ENCODE results near the gene WBP11. TPM values are rescaled to one million over a fixed set of nuclear protein-coding genes. Genes with fewer than 3 reads are reported as not detected.

WBP11 gene
- total and polyA plus RNA-seq, 4 donors: 16.9 to 44.7 (median 30.1) TPM

- H3K27ac ChIP-seq (ENCODE audit: low read depth in 1 of 2, low read length in 2 of 2): no peak overlapping the region
- intact Hi-C loops (cut with DNase I): loop anchor here (2.0 to 10.0 kb wide), 8 partner anchors 72 to 680 kb away; partner anchors contain the start of gene RERG (in 1 of the 2)
- H3K4me3 ChIP-seq (ENCODE audit: low read length in 2 of 2): no peak overlapping the region
- no peak for ATAC-seq (ENCODE audit: low FRiP score)
- H3K27me3 ChIP-seq (ENCODE audit: control insufficient read depth in 1 of 2, insufficient read depth in 2 of 2, low read length in 1 of 2): no peaks in the 10 kb centered on the region
- H3K36me3 ChIP-seq (ENCODE audit: control insufficient read depth in 1 of 2, insufficient read depth in 2 of 2, low read length in 1 of 2): no peaks in the 10 kb centered on the region
- no peak for DNase-seq
- H3K9me3 ChIP-seq (ENCODE audit: control insufficient read depth, low read length): no peaks in the 10 kb centered on the region
- peaks cover 3 to 4% of the 10 kb centered on the region in 2 donors for H3K4me1 ChIP-seq (ENCODE audit: control insufficient read depth in 1 of 2, insufficient read depth in 2 of 2, low read length in 2 of 2)
These were observed 41.1 kb upstream of the WBP11 start for GRCh38 chr12:14844401-14844800.

- Histone ChIP-seq H3K4me1 (ENCODE audit: control insufficient read depth in 1 of 2, insufficient read depth in 2 of 2, low read length in 2 of 2) (peaks cover 3% of the 10 kb centered on the region in 2 donors), H3K27ac (ENCODE audit: low read depth in 1 of 2, low read length in 2 of 2) (peak within 1 kb of the TSS; percentile 87 to 99), H3K36me3 (ENCODE audit: control insufficient read depth in 1 of 2, insufficient read depth in 2 of 2, low read length in 1 of 2) (no peaks in the 10 kb centered on the region), H3K27me3 (ENCODE audit: control insufficient read depth in 1 of 2, insufficient read depth in 2 of 2, low read length in 1 of 2) (no peaks in the 10 kb centered on the region), H3K9me3 (ENCODE audit: control insufficient read depth, low read length) (no peaks in the 10 kb centered on the region), H3K4me3 (ENCODE audit: low read length in 2 of 2) (peak within 1 kb of the TSS in 1 of 2 donors; percentile 69)
- ATAC-seq (ENCODE audit: low FRiP score): peak; percentile 16
- DNase-seq: peak in 1 of 2 donors; percentile 59
- WGBS, 2 donors: 8 to 13% methylated on average over 10 of the region's 10 CpGs
- intact Hi-C loops (cut with DNase I): loop anchor here (5.0 to 10.0 kb wide), 6 partner anchors 71 to 681 kb away; partner anchors contain the start of gene RERG (in 1 of the 2)
These were observed 40.2 kb upstream of the WBP11 start, which contains the start of gene ART4 for GRCh38 chr12:14843425-14843887. Gene ART4 (minus strand): TSS chr12:14843526. CDS start chr12:14843113, 413 bp downstream.

- Histone ChIP-seq H3K4me1 (ENCODE audit: control insufficient read depth in 1 of 2, insufficient read depth in 2 of 2, low read length in 2 of 2) (peaks cover under 1 to 3% of the 10 kb centered on the region in 2 donors), H3K4me3 (ENCODE audit: low read length in 2 of 2) (peak overlapping the region in 1 of 2 donors; percentile 69), H3K27ac (ENCODE audit: low read depth in 1 of 2, low read length in 2 of 2) (no peak overlapping the region), H3K27me3 (ENCODE audit: control insufficient read depth in 1 of 2, insufficient read depth in 2 of 2, low read length in 1 of 2) (no peaks in the 10 kb centered on the region), H3K36me3 (ENCODE audit: control insufficient read depth in 1 of 2, insufficient read depth in 2 of 2, low read length in 1 of 2) (no peaks in the 10 kb centered on the region), H3K9me3 (ENCODE audit: control insufficient read depth, low read length) (no peaks in the 10 kb centered on the region)
- DNase-seq: no peak
- WGBS, 2 donors: 20 to 27% methylated on average over 3 of the region's 3 CpGs
- intact Hi-C loops (cut with DNase I): loop anchor here (5.0 to 10.0 kb wide), 6 partner anchors 70 to 682 kb away; partner anchors contain the start of gene RERG (in 1 of the 2)
- ATAC-seq (ENCODE audit: low FRiP score): no peak
These were observed 39.0 kb upstream of the WBP11 start for GRCh38 chr12:14842315-14842714.

- intact Hi-C loops (cut with DNase I): loop anchor here (5.0 to 10.0 kb wide), 6 partner anchors 69 to 683 kb away; partner anchors contain the start of gene RERG (in 1 of the 2)
These were observed 38.5 kb upstream of the WBP11 start for GRCh38 chr12:14841761-14842160.

GRCh38 chr12:14840616-14841015 is 37.3 kb upstream of the WBP11 start:
- Histone ChIP-seq H3K4me1 (ENCODE audit: control insufficient read depth in 1 of 2, insufficient read depth in 2 of 2, low read length in 2 of 2) (peaks cover 0 to 6% of the 10 kb centered on the region in 2 donors), H3K27me3 (ENCODE audit: control insufficient read depth in 1 of 2, insufficient read depth in 2 of 2, low read length in 1 of 2) (no peaks in the 10 kb centered on the region), H3K9me3 (ENCODE audit: control insufficient read depth, low read length) (no peaks in the 10 kb centered on the region), H3K4me3 (ENCODE audit: low read length in 2 of 2) (no peak overlapping the region), H3K36me3 (ENCODE audit: control insufficient read depth in 1 of 2, insufficient read depth in 2 of 2, low read length in 1 of 2) (peaks cover 0 to 2% of the 10 kb centered on the region in 2 donors), H3K27ac (ENCODE audit: low read depth in 1 of 2, low read length in 2 of 2) (peak overlapping the region; percentile 76 to 90)
- DNase-seq (no peak), ATAC-seq (ENCODE audit: low FRiP score) (no peak)
- WGBS, 2 donors: 37 to 43% methylated on average over 4 of the region's 4 CpGs
- intact Hi-C loops (cut with DNase I): loop anchor here (5.0 to 10.0 kb wide), 6 partner anchors 68 to 684 kb away; partner anchors contain the start of gene RERG (in 1 of the 2)

More at GRCh38 chr12:14841761-14842160, 38.5 kb upstream of the WBP11 start:
- Histone ChIP-seq H3K9me3 (ENCODE audit: control insufficient read depth, low read length) (no peaks in the 10 kb centered on the region), H3K27ac (ENCODE audit: low read depth in 1 of 2, low read length in 2 of 2) (peak overlapping the region; percentile 73 to 90), H3K4me1 (ENCODE audit: control insufficient read depth in 1 of 2, insufficient read depth in 2 of 2, low read length in 2 of 2) (peaks cover 0 to 3% of the 10 kb centered on the region in 2 donors), H3K4me3 (ENCODE audit: low read length in 2 of 2) (peak overlapping the region in 1 of 2 donors; percentile 48), H3K27me3 (ENCODE audit: control insufficient read depth in 1 of 2, insufficient read depth in 2 of 2, low read length in 1 of 2) (no peaks in the 10 kb centered on the region), H3K36me3 (ENCODE audit: control insufficient read depth in 1 of 2, insufficient read depth in 2 of 2, low read length in 1 of 2) (no peaks in the 10 kb centered on the region)
- WGBS, 2 donors: 4 to 5% methylated on average over 3 of the region's 3 CpGs
- ATAC-seq (ENCODE audit: low FRiP score) (peak; percentile 84), DNase-seq (peak; percentile 75 to 85)

GRCh38 chr12:14839262-14839661 is 36.0 kb upstream of the WBP11 start:
- Histone ChIP-seq H3K9me3 (ENCODE audit: control insufficient read depth, low read length) (no peaks in the 10 kb centered on the region), H3K4me1 (ENCODE audit: control insufficient read depth in 1 of 2, insufficient read depth in 2 of 2, low read length in 2 of 2) (peaks cover 0 to 6% of the 10 kb centered on the region in 2 donors), H3K27me3 (ENCODE audit: control insufficient read depth in 1 of 2, insufficient read depth in 2 of 2, low read length in 1 of 2) (no peaks in the 10 kb centered on the region), H3K27ac (ENCODE audit: low read depth in 1 of 2, low read length in 2 of 2) (no peak overlapping the region), H3K36me3 (ENCODE audit: control insufficient read depth in 1 of 2, insufficient read depth in 2 of 2, low read length in 1 of 2) (peaks cover 0 to 2% of the 10 kb centered on the region in 2 donors), H3K4me3 (ENCODE audit: low read length in 2 of 2) (no peak overlapping the region)
- DNase-seq (no peak), ATAC-seq (ENCODE audit: low FRiP score) (no peak)
- WGBS, 2 donors: 98 to 100% methylated on average over 1 of the region's 1 CpG
- intact Hi-C loops (cut with DNase I): no loop called here

GRCh38 chr12:14836336-14837210 is 33.3 kb upstream of the WBP11 start:
- H3K4me1 ChIP-seq (ENCODE audit: control insufficient read depth in 1 of 2, insufficient read depth in 2 of 2, low read length in 2 of 2): peaks cover 3 to 6% of the 10 kb centered on the region in 2 donors
- H3K4me3 ChIP-seq (ENCODE audit: low read length in 2 of 2): no peak overlapping the region
- peak overlapping the region in 1 of 2 donors; percentile 36 for H3K27ac ChIP-seq (ENCODE audit: low read depth in 1 of 2, low read length in 2 of 2)
- no peaks in the 10 kb centered on the region for H3K27me3 ChIP-seq (ENCODE audit: control insufficient read depth in 1 of 2, insufficient read depth in 2 of 2, low read length in 1 of 2)
- WGBS, 2 donors: 64 to 68% methylated on average over 7 of the region's 7 CpGs
- DNase-seq: no peak
- H3K36me3 ChIP-seq (ENCODE audit: control insufficient read depth in 1 of 2, insufficient read depth in 2 of 2, low read length in 1 of 2): peaks cover 0 to 2% of the 10 kb centered on the region in 2 donors
- ATAC-seq (ENCODE audit: low FRiP score): peak; percentile 84
- H3K9me3 ChIP-seq (ENCODE audit: control insufficient read depth, low read length): no peaks in the 10 kb centered on the region
- intact Hi-C loops (cut with DNase I): no loop called here

- ATAC-seq (ENCODE audit: low FRiP score) (no peak), DNase-seq (no peak)
- Histone ChIP-seq H3K4me1 (ENCODE audit: control insufficient read depth in 1 of 2, insufficient read depth in 2 of 2, low read length in 2 of 2) (peaks cover 3% of the 10 kb centered on the region in 2 donors), H3K4me3 (ENCODE audit: low read length in 2 of 2) (no peak overlapping the region), H3K9me3 (ENCODE audit: control insufficient read depth, low read length) (no peaks in the 10 kb centered on the region), H3K27me3 (ENCODE audit: control insufficient read depth in 1 of 2, insufficient read depth in 2 of 2, low read length in 1 of 2) (no peaks in the 10 kb centered on the region), H3K27ac (ENCODE audit: low read depth in 1 of 2, low read length in 2 of 2) (no peak overlapping the region), H3K36me3 (ENCODE audit: control insufficient read depth in 1 of 2, insufficient read depth in 2 of 2, low read length in 1 of 2) (peaks cover 0 to 2% of the 10 kb centered on the region in 2 donors)
- intact Hi-C loops (cut with DNase I): no loop called here
These were observed 31.2 kb upstream of the WBP11 start for GRCh38 chr12:14834509-14834908.
